ENCODE measurements around the gene SMIM20. TPM values are rescaled to one million over a fixed set of nuclear protein-coding genes. Genes with fewer than 3 reads are reported as not detected.

SMIM20 gene
- total RNA-seq, 1 experiment from 2014 or later: 20.1 TPM

GRCh38 chr4:25879991-25880651 is 33.9 kb upstream of the SMIM20 start:
- ChIA-PET CTCF (no interaction called here), POLR2A (no interaction called here)
- Mint-ChIP-seq H3K4me3 (ENCODE audit: unreplicated experiment) (no peak overlapping the region), H3K9me3 (ENCODE audit: unreplicated experiment) (no peaks in the 10 kb centered on the region), H3K27me3 (ENCODE audit: insufficient read depth, unreplicated experiment) (peaks cover 13% of the 10 kb centered on the region), H3K27ac (ENCODE audit: unreplicated experiment) (no peak overlapping the region), H3K36me3 (ENCODE audit: insufficient read depth, unreplicated experiment) (no peaks in the 10 kb centered on the region), H3K4me1 (ENCODE audit: low read depth, unreplicated experiment) (no peaks in the 10 kb centered on the region)
- H3K4me3 ChIP-seq (ENCODE audit: low read depth, low read length): no peak overlapping the region
- H3K4me1 ChIP-seq: no peaks in the 10 kb centered on the region
- no peaks in the 10 kb centered on the region for H3K9me3 ChIP-seq
- intact Hi-C loops (cut with micrococcal nuclease; ENCODE audit: unreplicated experiment): no loop called here
- no peaks in the 10 kb centered on the region for H3K27me3 ChIP-seq (replicated peaks; ENCODE audit: control insufficient read depth, insufficient read depth, low read length)
- no peaks in the 10 kb centered on the region for H3K36me3 ChIP-seq (ENCODE audit: control insufficient read depth, insufficient read depth, low read length)
- BruUV-seq (replicated peaks): no TSS peak
- no peak for TF ChIP-seq CTCF (IDR thresholded peaks at IDR 0.05; ENCODE audit: insufficient read depth in 1 of 2, low read depth in 1 of 2, low read length in 1 of 2, severe bottlenecking in 1 of 2, unreplicated experiment in 1 of 2)
- DNase-seq: no peak

- Mint-ChIP-seq H3K4me1 (ENCODE audit: low read depth, unreplicated experiment) (no peaks in the 10 kb centered on the region), H3K27me3 (ENCODE audit: insufficient read depth, unreplicated experiment) (peaks cover 13% of the 10 kb centered on the region), H3K4me3 (ENCODE audit: unreplicated experiment) (no peak overlapping the region), H3K36me3 (ENCODE audit: insufficient read depth, unreplicated experiment) (no peaks in the 10 kb centered on the region), H3K27ac (ENCODE audit: unreplicated experiment) (no peak overlapping the region), H3K9me3 (ENCODE audit: unreplicated experiment) (no peaks in the 10 kb centered on the region)
- no TSS peak for BruUV-seq (replicated peaks)
- DNase-seq: no peak
- POLR2A ChIA-PET: no interaction called here
- intact Hi-C loops (cut with micrococcal nuclease; ENCODE audit: unreplicated experiment): no loop called here
- no peaks in the 10 kb centered on the region for H3K36me3 ChIP-seq (ENCODE audit: control insufficient read depth, insufficient read depth, low read length)
- no peaks in the 10 kb centered on the region for H3K4me1 ChIP-seq
- H3K9me3 ChIP-seq: no peaks in the 10 kb centered on the region
- H3K4me3 ChIP-seq (ENCODE audit: low read depth, low read length): no peak overlapping the region
- no peaks in the 10 kb centered on the region for H3K27me3 ChIP-seq (replicated peaks; ENCODE audit: control insufficient read depth, insufficient read depth, low read length)
- TF ChIP-seq CTCF (IDR thresholded peaks at IDR 0.05; ENCODE audit: insufficient read depth in 1 of 2, low read depth in 1 of 2, low read length in 1 of 2, severe bottlenecking in 1 of 2, unreplicated experiment in 1 of 2): no peak
- CTCF ChIA-PET: no interaction called here
Observed at GRCh38 chr4:25881193-25881592, 32.8 kb upstream of the SMIM20 start.

- Histone ChIP-seq H3K9me3 (no peaks in the 10 kb centered on the region), H3K27me3 (replicated peaks; ENCODE audit: control insufficient read depth, insufficient read depth, low read length) (no peaks in the 10 kb centered on the region), H3K4me3 (ENCODE audit: low read depth, low read length) (no peak overlapping the region), H3K36me3 (ENCODE audit: control insufficient read depth, insufficient read depth, low read length) (no peaks in the 10 kb centered on the region), H3K4me1 (no peaks in the 10 kb centered on the region)
- no TSS peak for BruUV-seq (replicated peaks)
- H3K4me1 Mint-ChIP-seq (ENCODE audit: low read depth, unreplicated experiment): no peaks in the 10 kb centered on the region
- TF ChIP-seq CTCF (IDR thresholded peaks at IDR 0.05; ENCODE audit: insufficient read depth in 1 of 2, low read depth in 1 of 2, low read length in 1 of 2, severe bottlenecking in 1 of 2, unreplicated experiment in 1 of 2): no peak
- H3K27me3 Mint-ChIP-seq (ENCODE audit: insufficient read depth, unreplicated experiment): peaks cover 13% of the 10 kb centered on the region
- no peaks in the 10 kb centered on the region for H3K36me3 Mint-ChIP-seq (ENCODE audit: insufficient read depth, unreplicated experiment)
- POLR2A ChIA-PET: no interaction called here
- H3K4me3 Mint-ChIP-seq (ENCODE audit: unreplicated experiment): no peak overlapping the region
- intact Hi-C loops (cut with micrococcal nuclease; ENCODE audit: unreplicated experiment): no loop called here
- H3K9me3 Mint-ChIP-seq (ENCODE audit: unreplicated experiment): no peaks in the 10 kb centered on the region
- DNase-seq: no peak
- CTCF ChIA-PET: no interaction called here
- H3K27ac Mint-ChIP-seq (ENCODE audit: unreplicated experiment): no peak overlapping the region
Observed at GRCh38 chr4:25882226-25882625, 31.8 kb upstream of the SMIM20 start.
